Measurements from ENCODE around the gene LCE7A. TPM values are rescaled to one million over a fixed set of nuclear protein-coding genes. Genes with fewer than 3 reads are reported as not detected.

The LCE7A gene
- total and polyA plus RNA-seq, 10 of the 15 experiments (the other 5 are each of a cell fraction or from before 2014, with no cell fraction given) = not detected

GRCh38 chr1:152907686-152908601 is 48.1 kb downstream of the LCE7A start, which contains the start of gene IVL (continued):
- TF ChIP-seq CREM (IDR thresholded peaks at IDR 0.05; ENCODE audit: low read depth) (peak; percentile 53; the same call in 1 of the 2 replicates), ETV6 (conservative IDR thresholded peaks at IDR 0.05 in 1 of 2, IDR thresholded peaks at IDR 0.05 in 1 of 2; ENCODE audit: borderline replicate concordance in 1 of 2, low read depth in 1 of 2) (peak in 1 of 2 experiments; percentile 89; a peak in 2 of 4 replicates), ZNF592 (IDR thresholded peaks at IDR 0.05) (no peak), ATF3 (IDR thresholded peaks at IDR 0.05; ENCODE audit: borderline replicate concordance, extremely low read depth, low read depth, low read length) (no peak), FOXM1 (IDR thresholded peaks at IDR 0.05; ENCODE audit: low read depth, low read length) (peak; percentile 70; the same call in 1 of the 2 replicates), NFXL1 (IDR thresholded peaks at IDR 0.05; ENCODE audit: borderline replicate concordance) (no peak)
